GM12801 (cell line): Measurements from ENCODE around the gene MSANTD2.

Experiments
- CTCF ChIP-seq: IDR thresholded peaks from one replicate; pipeline ENCODE4 v1.5.1; 2011; ENCODE audit warnings: control low read depth; ENCODE audit not compliant: insufficient read length; ENCODE audit errors: extremely low read depth

MSANTD2 gene

GRCh38 chr11:124716591-124716990 is 83.6 kb downstream of the MSANTD2 start:
- TF ChIP-seq CTCF: no peak
